ENCODE data around the gene NIPBL.
A peak's percentile ranks its signal among the peaks of the same experiment; 100 is the strongest.
"Not testable (repeated sequence)": the region's sequence is repeated elsewhere in the genome, so short reads cannot be mapped to it uniquely, and the experiment has no call there.

NIPBL gene

GRCh38 chr5:37005252-37005651, 128.7 kb downstream of the NIPBL start:
- POLR2A ChIA-PET, result interaction anchor here (0.8 to 1.1 kb wide), 2 partner anchors 129 kb away, joined by 3 read pairs; partner anchors contain the start of gene NIPBL

GRCh38 chr5:37005946-37006540, 129.5 kb downstream of the NIPBL start:
- TF ChIP-seq PKNOX1 (IDR thresholded peaks at IDR 0.05) (no peak), BHLHE40 (IDR thresholded peaks at IDR 0.05; ENCODE audit: borderline replicate concordance) (no peak), FOXK2 (IDR thresholded peaks at IDR 0.05) (no peak), LEF1 (IDR thresholded peaks at IDR 0.05; ENCODE audit: borderline replicate concordance) (no peak), ELF4 (IDR thresholded peaks at IDR 0.05) (no peak), FOXM1 (IDR thresholded peaks at IDR 0.05; ENCODE audit: borderline replicate concordance) (no peak), NFRKB (IDR thresholded peaks at IDR 0.05) (no peak), ZNF384 (IDR thresholded peaks at IDR 0.05) (no peak), HDGF (IDR thresholded peaks at IDR 0.05; ENCODE audit: borderline replicate concordance) (no peak), SUZ12 (IDR thresholded peaks at IDR 0.05) (no peak), ARNT (IDR thresholded peaks at IDR 0.05) (no peak), FOXA1 (IDR thresholded peaks at IDR 0.05) (no peak), TARDBP (IDR thresholded peaks at IDR 0.05) (no peak), SP1 (IDR thresholded peaks at IDR 0.05) (no peak), CTBP1 (IDR thresholded peaks at IDR 0.05; ENCODE audit: borderline replicate concordance) (no peak), L3MBTL2 (conservative IDR thresholded peaks at IDR 0.05) (no peak)
- ChIA-PET POLR2A (interaction anchor here (0.8 kb wide), 1 partner anchor 129 kb away, joined by 3 read pairs; the partner anchor contains the start of gene NIPBL), CTCF (interaction anchor here (0.7 to 2.6 kb wide), 7 partner anchors 17 to 276 kb away, joined by 3 to 13 read pairs (median 5); partner anchors contain the start of gene NIPBL)
- DNase-seq (ENCODE audit: extremely low spot score), result peak; percentile 7

More at GRCh38 chr5:37005252-37005651, 128.7 kb downstream of the NIPBL start:
- no peak for TF ChIP-seq CTBP1 (IDR thresholded peaks at IDR 0.05; ENCODE audit: borderline replicate concordance)
- TF ChIP-seq FOXM1 (IDR thresholded peaks at IDR 0.05; ENCODE audit: borderline replicate concordance), result no peak
- TF ChIP-seq LEF1 (IDR thresholded peaks at IDR 0.05; ENCODE audit: borderline replicate concordance), result no peak
- no peak for TF ChIP-seq ZNF384 (IDR thresholded peaks at IDR 0.05)
- no peak for TF ChIP-seq HDGF (IDR thresholded peaks at IDR 0.05; ENCODE audit: borderline replicate concordance)
- no peak for TF ChIP-seq ELF4 (IDR thresholded peaks at IDR 0.05)
- no peak for TF ChIP-seq FOXA1 (IDR thresholded peaks at IDR 0.05)
- no peak for TF ChIP-seq PKNOX1 (IDR thresholded peaks at IDR 0.05)
- TF ChIP-seq L3MBTL2 (conservative IDR thresholded peaks at IDR 0.05), result no peak
- no peak for TF ChIP-seq BHLHE40 (IDR thresholded peaks at IDR 0.05; ENCODE audit: borderline replicate concordance)
- TF ChIP-seq TARDBP (IDR thresholded peaks at IDR 0.05), result no peak
- no peak for TF ChIP-seq ARNT (IDR thresholded peaks at IDR 0.05)
- no peak for TF ChIP-seq NFRKB (IDR thresholded peaks at IDR 0.05)
- TF ChIP-seq SP1 (IDR thresholded peaks at IDR 0.05), result no peak
- TF ChIP-seq SUZ12 (IDR thresholded peaks at IDR 0.05), result no peak
- no peak for TF ChIP-seq FOXK2 (IDR thresholded peaks at IDR 0.05)
- CTCF ChIA-PET, result interaction anchor here (0.8 to 2.6 kb wide), 7 partner anchors 16 to 275 kb away, joined by 3 to 13 read pairs (median 5); partner anchors contain the start of gene NIPBL
- no peak for DNase-seq (ENCODE audit: extremely low spot score)

GRCh38 chr5:37013181-37013580, 136.6 kb downstream of the NIPBL start:
- DNase-seq (ENCODE audit: extremely low spot score); POLR2A ChIA-PET; CTCF ChIA-PET: not testable (repeated sequence)

- CTCF ChIA-PET, result no interaction called here
Observed at GRCh38 chr5:37014321-37014720, 137.8 kb downstream of the NIPBL start.

GRCh38 chr5:37015795-37016666, 139.5 kb downstream of the NIPBL start:
- ChIA-PET CTCF (no interaction called here), POLR2A (no interaction called here)
- no peak for TF ChIP-seq FOXA1 (IDR thresholded peaks at IDR 0.05)
- TF ChIP-seq L3MBTL2 (conservative IDR thresholded peaks at IDR 0.05), result no peak
- no peak for TF ChIP-seq SUZ12 (IDR thresholded peaks at IDR 0.05)
- TF ChIP-seq HDGF (IDR thresholded peaks at IDR 0.05; ENCODE audit: borderline replicate concordance), result no peak
- TF ChIP-seq ZNF384 (IDR thresholded peaks at IDR 0.05), result no peak
- TF ChIP-seq ARNT (IDR thresholded peaks at IDR 0.05), result no peak
- TF ChIP-seq LEF1 (IDR thresholded peaks at IDR 0.05; ENCODE audit: borderline replicate concordance), result no peak
- no peak for TF ChIP-seq FOXM1 (IDR thresholded peaks at IDR 0.05; ENCODE audit: borderline replicate concordance)
- TF ChIP-seq ELF4 (IDR thresholded peaks at IDR 0.05), result no peak
- no peak for TF ChIP-seq CTBP1 (IDR thresholded peaks at IDR 0.05; ENCODE audit: borderline replicate concordance)
- no peak for TF ChIP-seq SP1 (IDR thresholded peaks at IDR 0.05)
- TF ChIP-seq FOXK2 (IDR thresholded peaks at IDR 0.05), result no peak
- no peak for TF ChIP-seq BHLHE40 (IDR thresholded peaks at IDR 0.05; ENCODE audit: borderline replicate concordance)
- no peak for TF ChIP-seq TARDBP (IDR thresholded peaks at IDR 0.05)
- no peak; the same call in 1 of the 2 replicates for TF ChIP-seq PKNOX1 (IDR thresholded peaks at IDR 0.05)
- TF ChIP-seq NFRKB (IDR thresholded peaks at IDR 0.05), result no peak
- DNase-seq (ENCODE audit: extremely low spot score), result no peak

More at GRCh38 chr5:37014321-37014720, 137.8 kb downstream of the NIPBL start:
- POLR2A ChIA-PET, result no interaction called here
- DNase-seq (ENCODE audit: extremely low spot score), result no peak
- TF ChIP-seq FOXA1 (IDR thresholded peaks at IDR 0.05), result no peak
- no peak for TF ChIP-seq FOXK2 (IDR thresholded peaks at IDR 0.05)
- TF ChIP-seq NFRKB (IDR thresholded peaks at IDR 0.05), result no peak

All from HEK293T (cell line).